Measurements from ENCODE around the gene POLR3A. TPM values are rescaled to one million over a fixed set of nuclear protein-coding genes. Genes with fewer than 3 reads are reported as not detected.

The POLR3A gene
- total RNA-seq, 1 donor from 2014 or later = 13.0 TPM

DNA sequence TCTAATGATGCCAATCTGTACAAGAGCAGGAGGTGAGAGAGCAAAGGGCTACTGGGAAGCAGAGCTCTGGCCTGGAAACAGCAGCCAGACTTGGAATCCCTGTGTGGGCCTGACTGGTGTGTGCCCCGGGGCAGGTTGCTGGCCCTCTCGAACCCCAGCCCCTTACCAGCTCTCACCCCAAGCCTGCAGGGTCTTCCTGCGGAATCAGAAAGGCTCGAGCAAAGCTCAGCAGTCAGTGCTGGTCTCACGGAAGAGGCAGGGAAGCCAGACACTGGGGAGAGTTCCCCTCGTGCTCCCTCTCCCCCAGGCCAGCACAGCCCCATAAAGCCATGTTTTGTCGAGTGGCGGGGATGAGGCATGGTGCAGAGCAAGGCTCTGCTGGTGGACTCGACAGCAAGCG lies 50.1 kb downstream of the POLR3A start:
- DNase-seq (ENCODE audit: low read depth in 2 of 2) = no peak

- no peak for DNase-seq (ENCODE audit: low read depth in 2 of 2)
Measured at GRCh38 chr10:77978360-77978759, 51.0 kb downstream of the POLR3A start.

DNA sequence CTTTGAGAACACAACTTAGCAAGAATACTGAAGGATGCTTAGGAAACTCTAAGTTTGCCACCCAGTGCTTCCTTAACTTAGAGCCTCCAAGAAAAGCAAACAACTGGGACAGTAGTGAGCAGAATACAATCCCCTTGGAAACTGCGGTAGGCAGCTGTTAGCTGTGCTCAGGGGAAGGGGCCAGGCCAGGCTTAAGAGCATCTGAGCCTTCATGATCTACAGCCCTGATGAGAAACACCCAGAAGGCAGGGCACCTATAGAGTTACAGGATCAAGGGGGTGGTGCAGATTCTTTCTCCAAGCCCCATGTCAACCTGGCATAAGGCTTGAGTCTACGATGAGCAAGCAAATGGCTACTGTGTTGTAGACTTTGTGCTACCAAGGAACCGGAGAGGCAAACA lies 51.4 kb downstream of the POLR3A start:
- DNase-seq (ENCODE audit: low read depth in 2 of 2) = no peak

GRCh38 chr10:77977016-77977415 lies 52.3 kb downstream of the POLR3A start:
- no peak for DNase-seq (ENCODE audit: low read depth in 2 of 2)

GRCh38 chr10:77975086-77975666 lies 54.1 kb downstream of the POLR3A start:
- no peak for DNase-seq (ENCODE audit: low read depth in 2 of 2)

DNA sequence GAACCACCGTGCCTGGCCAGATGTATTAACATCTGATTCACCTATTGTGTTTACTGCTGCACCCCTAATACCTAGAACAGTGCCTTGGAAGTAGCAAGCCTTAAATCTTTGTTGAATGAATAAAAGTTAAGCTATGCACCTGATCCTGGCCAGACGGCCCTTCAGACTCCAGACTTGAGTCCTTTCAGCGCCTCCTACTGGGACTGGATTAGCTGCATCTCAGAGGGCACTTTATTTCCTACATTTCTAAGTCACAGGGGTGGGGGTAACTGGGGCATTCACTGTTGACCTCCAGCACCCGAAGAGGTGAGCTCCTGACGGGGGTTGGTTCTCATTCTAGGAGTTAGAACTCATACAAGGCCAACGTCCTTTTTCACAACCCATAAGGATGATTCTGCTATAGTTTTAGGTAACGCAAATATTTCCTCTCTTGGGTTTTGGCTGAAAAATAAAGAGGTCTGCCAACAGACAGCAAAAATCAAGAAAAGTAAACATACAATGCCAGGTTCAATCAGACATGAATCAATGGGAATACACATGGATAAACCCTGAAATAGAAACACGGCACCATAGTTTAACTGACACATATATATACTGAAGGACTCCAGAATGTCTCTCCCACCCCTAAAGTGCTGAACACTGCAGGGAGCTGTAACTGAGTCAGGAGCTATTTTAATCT lies 54.8 kb downstream of the POLR3A start:
- DNase-seq (ENCODE audit: low read depth in 2 of 2) = peak; percentile 25 to 53

DNA sequence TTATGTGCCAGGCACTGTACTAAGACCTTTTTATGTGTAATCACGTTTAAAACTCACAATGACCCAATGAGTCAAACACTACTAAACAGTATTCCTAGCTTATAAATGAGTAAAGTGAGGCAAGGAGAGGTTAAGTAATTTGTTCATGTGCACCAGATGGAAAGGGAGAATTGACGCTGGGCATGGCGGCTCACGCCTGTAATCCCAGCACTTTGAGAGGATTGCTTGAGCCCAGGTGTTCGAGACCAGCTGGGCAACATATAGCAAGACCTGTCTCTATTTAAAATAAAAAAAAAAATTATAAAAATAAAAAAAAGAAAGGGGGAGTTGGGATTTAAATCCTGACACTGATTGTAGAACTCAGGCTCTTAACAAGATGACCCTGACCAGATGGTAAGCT lies 56.0 kb downstream of the POLR3A start:
- DNase-seq (ENCODE audit: low read depth in 2 of 2) = no peak

GRCh38 chr10:77972148-77972547 lies 57.2 kb downstream of the POLR3A start:
- DNase-seq (ENCODE audit: low read depth in 2 of 2) = no peak

- no peak for DNase-seq (ENCODE audit: low read depth in 2 of 2)
Measured at GRCh38 chr10:77971804-77972144, 57.5 kb downstream of the POLR3A start.

GRCh38 chr10:77970869-77971803 lies 58.2 kb downstream of the POLR3A start:
- DNase-seq (ENCODE audit: low read depth in 2 of 2) = peak; percentile 45 to 67

DNA sequence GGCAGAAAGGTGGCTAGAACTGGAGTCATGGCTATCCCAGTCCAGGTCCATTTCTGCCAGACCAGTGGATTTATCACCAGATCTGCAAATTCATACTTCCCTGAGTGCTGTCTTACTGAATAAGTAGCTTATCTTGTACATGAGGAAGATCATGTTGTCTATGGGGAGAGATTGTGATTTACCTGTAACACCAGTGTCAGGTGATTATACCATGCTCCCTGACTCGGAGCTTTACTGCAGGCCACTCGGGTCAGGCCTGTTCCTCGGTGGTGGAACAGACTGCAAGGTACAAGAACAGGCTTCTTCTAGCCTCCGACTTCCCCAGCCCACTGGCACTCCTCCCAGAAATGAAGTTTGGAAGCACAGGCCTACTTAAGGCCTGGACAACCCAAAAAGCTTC lies 60.2 kb downstream of the POLR3A start:
- no peak for DNase-seq (ENCODE audit: low read depth in 2 of 2)

GRCh38 chr10:77967611-77968022 lies 61.7 kb downstream of the POLR3A start:
- no peak for DNase-seq (ENCODE audit: low read depth in 2 of 2)

DNA sequence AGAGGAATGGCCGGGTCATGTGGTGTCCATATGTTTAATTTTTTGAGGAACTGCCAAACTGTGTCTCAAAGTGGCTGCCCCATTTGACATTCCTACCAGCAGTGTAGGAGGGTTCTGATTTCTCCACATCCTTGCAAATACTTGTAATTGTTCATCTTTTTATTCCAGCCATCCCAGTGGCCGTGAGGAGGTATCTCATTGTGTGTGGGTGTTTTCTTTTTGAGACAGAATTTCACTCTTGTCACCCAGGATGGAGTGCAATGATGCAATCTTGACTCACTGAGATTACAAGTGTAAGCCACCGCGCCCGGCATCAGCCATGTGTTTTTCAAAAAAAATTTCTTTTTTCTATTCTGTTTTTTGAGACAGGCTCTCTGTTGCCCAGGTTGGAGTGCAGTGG lies 64.0 kb downstream of the POLR3A start:
- DNase-seq (ENCODE audit: low read depth in 2 of 2) = no peak

DNA sequence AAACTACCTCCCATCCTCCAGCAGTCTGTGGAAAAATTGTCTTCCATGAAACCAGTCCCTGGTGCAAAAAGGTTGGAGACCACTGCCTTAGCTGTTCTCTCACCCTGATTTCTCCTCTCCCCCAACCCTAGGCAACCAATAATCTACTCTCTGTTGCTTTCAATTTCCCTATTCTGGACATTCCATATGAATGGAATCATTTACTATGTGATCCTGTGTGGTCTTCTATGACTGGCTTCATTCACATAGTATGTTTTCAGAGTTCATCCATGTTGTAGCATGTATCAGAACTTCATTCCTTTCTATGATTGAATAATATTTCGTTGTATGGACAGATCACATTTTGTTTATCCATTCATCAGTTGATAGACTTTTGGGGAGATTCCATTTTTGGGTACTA lies 64.5 kb downstream of the POLR3A start:
- no peak for DNase-seq (ENCODE audit: low read depth in 2 of 2)

- no peak for DNase-seq (ENCODE audit: low read depth in 2 of 2)
Measured at GRCh38 chr10:77963901-77964300, 65.4 kb downstream of the POLR3A start.

DNA sequence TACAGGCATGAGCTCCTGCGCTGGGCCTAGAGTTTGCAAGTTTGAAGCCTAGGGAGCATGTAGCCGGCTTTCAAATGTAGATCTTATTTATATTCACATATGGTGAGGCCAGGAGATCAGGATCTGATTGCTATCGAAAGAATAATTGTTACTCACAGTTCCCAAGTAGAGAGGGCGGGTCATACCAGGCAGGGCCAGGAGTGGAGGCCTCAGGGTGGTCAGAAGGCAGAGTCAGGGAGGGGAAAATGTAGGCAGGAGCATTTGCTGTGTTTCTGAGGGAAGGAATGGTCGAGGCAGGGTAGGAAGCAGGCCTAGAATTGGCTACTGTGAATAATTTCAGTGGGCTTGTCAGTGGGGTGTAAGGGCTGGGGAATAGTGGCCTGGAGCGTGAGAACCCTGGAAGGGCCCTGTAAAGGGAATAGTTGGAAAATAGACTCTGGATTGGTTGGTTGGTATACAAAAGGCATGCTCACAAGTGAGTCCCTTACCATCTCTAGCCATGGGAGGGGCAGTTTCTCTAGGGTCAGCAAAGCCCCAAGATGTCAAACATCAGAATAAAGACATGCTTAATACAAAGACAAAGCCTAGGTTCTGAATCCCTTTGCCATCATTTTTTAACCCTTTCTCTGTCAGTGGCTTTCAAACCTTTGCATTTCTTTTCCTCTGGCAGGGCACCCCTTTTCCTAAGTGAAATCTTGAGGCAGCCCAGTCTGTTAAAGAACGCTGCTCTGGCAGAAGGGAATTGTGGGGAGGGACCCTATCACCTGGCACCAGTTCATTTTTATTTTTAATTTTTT lies 66.8 kb downstream of the POLR3A start:
- DNase-seq (ENCODE audit: low read depth in 2 of 2) = no peak

- DNase-seq (ENCODE audit: low read depth in 2 of 2) = no peak
Measured at GRCh38 chr10:77961668-77962067, 67.6 kb downstream of the POLR3A start.

GRCh38 chr10:77960829-77961329 lies 68.4 kb downstream of the POLR3A start:
- no peak for DNase-seq (ENCODE audit: low read depth in 2 of 2)

DNA sequence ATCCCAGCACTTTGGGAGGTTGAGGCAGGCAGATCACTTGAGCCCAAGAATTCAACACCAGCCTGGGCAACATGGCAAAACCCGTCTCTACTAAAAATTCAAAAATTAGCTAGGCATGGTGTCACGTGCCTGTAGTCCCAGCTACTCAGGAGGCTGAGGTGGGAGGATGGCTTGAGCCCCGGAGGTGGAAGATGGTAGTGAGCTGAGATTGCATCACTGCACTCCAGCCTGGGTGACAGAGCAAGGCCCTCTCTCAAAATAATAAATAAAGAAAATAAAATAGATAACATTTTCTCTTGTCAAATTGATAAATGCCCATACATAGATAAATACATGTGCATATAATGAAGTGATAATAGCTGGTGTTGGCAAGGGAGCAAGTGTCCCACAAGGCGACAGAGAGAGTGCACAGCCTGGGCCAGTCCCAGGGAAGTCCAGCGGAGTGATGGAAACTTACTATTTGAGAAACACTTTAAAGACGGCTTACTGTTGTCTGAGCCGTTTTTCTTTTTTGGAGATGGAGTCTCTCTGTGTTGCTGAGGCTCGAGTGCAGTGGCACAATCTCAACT lies 69.3 kb downstream of the POLR3A start:
- no peak for DNase-seq (ENCODE audit: low read depth in 2 of 2)

GRCh38 chr10:77959384-77959783 lies 69.9 kb downstream of the POLR3A start:
- DNase-seq (ENCODE audit: low read depth in 2 of 2) = peak in 1 of 2 donors; percentile 39

GRCh38 chr10:77955136-77955535 lies 74.2 kb downstream of the POLR3A start:
- no peak for DNase-seq (ENCODE audit: low read depth in 2 of 2)

All from dermis microvascular lymphatic vessel endothelial cell (primary cell).